ENCODE results near the gene ZFYVE27. TPM values are rescaled to one million over a fixed set of nuclear protein-coding genes. Genes with fewer than 3 reads are reported as not detected.

Gene ZFYVE27
- total RNA-seq, 6 experiments from 2014 or later: 9.2 to 19.3 (median 12.6) TPM

- peaks cover 0 to 10% (median 0%) of the 10 kb centered on the region in 4 donors for H3K36me3 ChIP-seq
- no peaks in the 10 kb centered on the region for H3K27me3 ChIP-seq
- ATAC-seq (no peak), DNase-seq (no peak)
- TF ChIP-seq POLR2A (IDR thresholded peaks at IDR 0.05): no peak
- no peak for TF ChIP-seq CTCF (IDR thresholded peaks at IDR 0.05)
- H3K4me3 ChIP-seq: no peak overlapping the region
- intact Hi-C loops (cut with DNase I): no loop called here
- no CpG with 5 or more reads among the region's 15 CpGs for WGBS (ENCODE audit: insufficient coverage, low coverage, low lambda C conversion rate, missing lambda C conversion rate)
- no peaks in the 10 kb centered on the region for H3K9me3 ChIP-seq
- H3K4me1 ChIP-seq: no peaks in the 10 kb centered on the region
- H3K27ac ChIP-seq: no peak overlapping the region
Measured at GRCh38 chr10:97765201-97765600, 28.3 kb downstream of the ZFYVE27 start.

GRCh38 chr10:97766106-97766810 lies 29.3 kb downstream of the ZFYVE27 start:
- 90% methylated on average over 2 of the region's 13 CpGs for WGBS (ENCODE audit: insufficient coverage, low coverage, low lambda C conversion rate, missing lambda C conversion rate)
- DNase-seq (no peak), ATAC-seq (no peak)
- peaks cover 0 to 9% (median 0%) of the 10 kb centered on the region in 4 donors for H3K36me3 ChIP-seq
- H3K4me1 ChIP-seq: peaks cover 0 to 2% (median 0%) of the 10 kb centered on the region in 4 donors
- TF ChIP-seq POLR2A (IDR thresholded peaks at IDR 0.05) (no peak), CTCF (IDR thresholded peaks at IDR 0.05) (no peak)
- intact Hi-C loops (cut with DNase I): no loop called here
- no peak overlapping the region for H3K27ac ChIP-seq
- H3K4me3 ChIP-seq: no peak overlapping the region
- H3K27me3 ChIP-seq: no peaks in the 10 kb centered on the region
- H3K9me3 ChIP-seq: no peaks in the 10 kb centered on the region

GRCh38 chr10:97766996-97767924 lies 30.3 kb downstream of the ZFYVE27 start:
- H3K27me3 ChIP-seq: no peaks in the 10 kb centered on the region
- TF ChIP-seq CTCF (IDR thresholded peaks at IDR 0.05) (no peak), POLR2A (IDR thresholded peaks at IDR 0.05) (no peak)
- no peak for ATAC-seq
- no peak for DNase-seq
- no peak overlapping the region for H3K4me3 ChIP-seq
- intact Hi-C loops (cut with DNase I): no loop called here
- 91% methylated on average over 9 of the region's 22 CpGs for WGBS (ENCODE audit: insufficient coverage, low coverage, low lambda C conversion rate, missing lambda C conversion rate)
- no peak overlapping the region for H3K27ac ChIP-seq
- H3K4me1 ChIP-seq: peaks cover 0 to 5% (median 0%) of the 10 kb centered on the region in 4 donors
- no peaks in the 10 kb centered on the region for H3K9me3 ChIP-seq
- H3K36me3 ChIP-seq: peaks cover 0 to under 1% (median 0%) of the 10 kb centered on the region in 4 donors

- Histone ChIP-seq H3K9me3 (no peaks in the 10 kb centered on the region), H3K27me3 (no peaks in the 10 kb centered on the region), H3K4me3 (no peak overlapping the region), H3K4me1 (peaks cover 0 to 5% (median 0%) of the 10 kb centered on the region in 4 donors), H3K27ac (no peak overlapping the region), H3K36me3 (no peaks in the 10 kb centered on the region)
- WGBS (ENCODE audit: insufficient coverage, low coverage, low lambda C conversion rate, missing lambda C conversion rate): 73% methylated on average over 4 of the region's 9 CpGs
- TF ChIP-seq CTCF (IDR thresholded peaks at IDR 0.05): no peak
- no peak for TF ChIP-seq POLR2A (IDR thresholded peaks at IDR 0.05)
- intact Hi-C loops (cut with DNase I): no loop called here
- ATAC-seq (no peak), DNase-seq (no peak)
Measured at GRCh38 chr10:97768322-97769315, 31.7 kb downstream of the ZFYVE27 start.
